Measurements from ENCODE around the gene DCTN1. TPM values are rescaled to one million over a fixed set of nuclear protein-coding genes. Genes with fewer than 3 reads are reported as not detected.

The DCTN1 gene
- total RNA-seq, 1 donor from 2014 or later = 832 TPM

DNA sequence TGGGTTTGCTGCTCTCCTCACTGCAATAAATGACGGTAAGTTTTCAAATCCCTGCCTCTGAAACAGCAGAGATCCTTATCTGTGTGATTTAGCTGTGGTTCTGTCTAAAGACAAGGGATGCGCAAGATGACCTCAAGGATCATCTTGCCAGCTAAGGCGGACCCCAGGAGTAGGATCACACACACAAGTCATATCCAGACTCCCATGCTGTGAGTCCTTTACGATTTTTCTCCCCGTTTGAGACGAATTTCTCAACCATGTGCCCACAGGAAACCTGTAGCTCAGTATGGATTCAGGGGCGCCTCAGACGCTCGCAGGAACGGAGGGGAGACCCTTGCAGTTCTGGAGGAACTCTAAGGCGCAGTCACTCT, 11.1 kb upstream of the DCTN1 start:
- no peak for DNase-seq
- TF ChIP-seq, protein P1, sequence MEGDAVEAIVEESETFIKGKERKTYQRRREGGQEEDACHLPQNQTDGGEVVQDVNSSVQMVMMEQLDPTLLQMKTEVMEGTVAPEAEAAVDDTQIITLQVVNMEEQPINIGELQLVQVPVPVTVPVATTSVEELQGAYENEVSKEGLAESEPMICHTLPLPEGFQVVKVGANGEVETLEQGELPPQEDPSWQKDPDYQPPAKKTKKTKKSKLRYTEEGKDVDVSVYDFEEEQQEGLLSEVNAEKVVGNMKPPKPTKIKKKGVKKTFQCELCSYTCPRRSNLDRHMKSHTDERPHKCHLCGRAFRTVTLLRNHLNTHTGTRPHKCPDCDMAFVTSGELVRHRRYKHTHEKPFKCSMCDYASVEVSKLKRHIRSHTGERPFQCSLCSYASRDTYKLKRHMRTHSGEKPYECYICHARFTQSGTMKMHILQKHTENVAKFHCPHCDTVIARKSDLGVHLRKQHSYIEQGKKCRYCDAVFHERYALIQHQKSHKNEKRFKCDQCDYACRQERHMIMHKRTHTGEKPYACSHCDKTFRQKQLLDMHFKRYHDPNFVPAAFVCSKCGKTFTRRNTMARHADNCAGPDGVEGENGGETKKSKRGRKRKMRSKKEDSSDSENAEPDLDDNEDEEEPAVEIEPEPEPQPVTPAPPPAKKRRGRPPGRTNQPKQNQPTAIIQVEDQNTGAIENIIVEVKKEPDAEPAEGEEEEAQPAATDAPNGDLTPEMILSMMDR (IDR thresholded peaks at IDR 0.05; ENCODE audit: partially characterized antibody, unreplicated experiment) = no peak
- Mint-ChIP-seq H3K9me3 (ENCODE audit: unreplicated experiment) (no peaks in the 10 kb centered on the region), H3K4me1 (ENCODE audit: low read depth, unreplicated experiment) (peaks cover 5% of the 10 kb centered on the region), H3K27me3 (ENCODE audit: unreplicated experiment) (peaks cover 8% of the 10 kb centered on the region), H3K4me3 (ENCODE audit: unreplicated experiment) (no peak overlapping the region), H3K27ac (ENCODE audit: unreplicated experiment) (peak overlapping the region; percentile 94), H3K36me3 (ENCODE audit: unreplicated experiment) (no peaks in the 10 kb centered on the region)

DNA sequence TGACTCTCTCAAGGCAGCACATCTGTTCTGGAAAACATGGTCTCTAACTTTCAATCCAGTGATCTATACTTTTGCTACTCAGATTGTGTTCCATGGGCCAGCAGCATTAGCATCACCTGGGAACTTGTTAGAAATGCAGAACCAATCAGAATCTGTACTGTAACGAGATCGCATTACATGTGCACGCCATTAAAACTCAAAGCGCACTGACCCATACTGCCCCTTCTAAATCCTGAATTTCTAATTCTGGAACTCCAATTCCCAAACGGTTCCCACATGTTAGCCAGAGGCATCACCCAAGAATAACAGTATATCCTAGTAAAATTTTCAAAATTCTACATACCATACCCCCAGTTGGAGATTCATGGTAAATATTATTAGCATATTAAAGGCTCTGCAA, 10.5 kb upstream of the DCTN1 start:
- H3K4me3 Mint-ChIP-seq (ENCODE audit: unreplicated experiment) = no peak overlapping the region
- peaks cover 8% of the 10 kb centered on the region for H3K27me3 Mint-ChIP-seq (ENCODE audit: unreplicated experiment)
- TF ChIP-seq, protein P1 (IDR thresholded peaks at IDR 0.05; ENCODE audit: partially characterized antibody, unreplicated experiment) = no peak
- peaks cover 5% of the 10 kb centered on the region for H3K4me1 Mint-ChIP-seq (ENCODE audit: low read depth, unreplicated experiment)
- no peaks in the 10 kb centered on the region for H3K9me3 Mint-ChIP-seq (ENCODE audit: unreplicated experiment)
- H3K27ac Mint-ChIP-seq (ENCODE audit: unreplicated experiment) = peak overlapping the region; percentile 50
- no peak for DNase-seq
- no peaks in the 10 kb centered on the region for H3K36me3 Mint-ChIP-seq (ENCODE audit: unreplicated experiment)

DNA sequence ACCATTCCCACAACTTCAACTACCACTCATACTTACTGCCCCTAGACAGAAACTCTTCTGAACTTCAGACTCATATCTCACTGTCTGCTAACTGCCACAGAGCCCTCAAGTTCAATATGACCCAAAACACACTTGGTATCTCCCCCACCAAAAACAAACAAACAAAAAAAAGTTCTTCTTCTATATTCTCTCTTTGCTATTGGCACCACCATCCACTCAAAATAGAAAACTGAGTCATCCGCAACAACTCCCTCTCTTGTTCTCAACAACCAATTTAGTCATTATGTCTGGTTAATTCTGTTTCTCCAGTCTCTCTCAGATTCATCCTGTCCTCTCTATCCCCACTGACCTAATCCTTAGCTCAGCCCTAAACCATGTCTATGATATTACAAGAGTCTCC, 7.2 kb upstream of the DCTN1 start:
- no peaks in the 10 kb centered on the region for H3K36me3 Mint-ChIP-seq (ENCODE audit: unreplicated experiment)
- TF ChIP-seq, protein P1 (IDR thresholded peaks at IDR 0.05; ENCODE audit: partially characterized antibody, unreplicated experiment) = no peak
- DNase-seq = no peak

DNA sequence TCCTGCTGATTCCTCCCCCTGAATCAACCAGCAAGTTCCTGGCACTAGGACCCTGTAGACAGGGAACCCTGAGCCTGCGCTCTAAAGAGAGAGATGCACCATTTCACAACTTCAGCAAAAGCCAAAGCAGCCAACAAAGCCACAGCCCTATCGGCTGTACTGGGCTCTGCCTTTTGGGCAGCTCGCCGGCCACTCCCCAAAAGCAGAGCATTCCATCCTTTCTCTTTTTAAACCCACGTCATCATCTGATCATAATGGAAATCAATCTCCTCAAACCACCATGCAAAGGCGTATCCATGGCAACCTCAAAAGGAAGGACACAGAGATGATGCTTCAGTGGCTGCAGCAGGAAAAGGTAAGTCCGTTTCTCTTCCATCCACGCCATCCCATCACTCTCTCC, 5.3 kb upstream of the DCTN1 start:
- no peaks in the 10 kb centered on the region for H3K9me3 Mint-ChIP-seq (ENCODE audit: unreplicated experiment)
- no peak overlapping the region for H3K4me3 Mint-ChIP-seq (ENCODE audit: unreplicated experiment)
- TF ChIP-seq, protein P1 (IDR thresholded peaks at IDR 0.05; ENCODE audit: partially characterized antibody, unreplicated experiment) = no peak
- peaks cover 18% of the 10 kb centered on the region for H3K4me1 Mint-ChIP-seq (ENCODE audit: low read depth, unreplicated experiment)
- no peak overlapping the region for H3K27ac Mint-ChIP-seq (ENCODE audit: unreplicated experiment)
- no peaks in the 10 kb centered on the region for H3K36me3 Mint-ChIP-seq (ENCODE audit: unreplicated experiment)
- peaks cover 2% of the 10 kb centered on the region for H3K27me3 Mint-ChIP-seq (ENCODE audit: unreplicated experiment)
- no peak for DNase-seq

More for the DNA sequence above, 7.2 kb upstream of the DCTN1 start:
- Mint-ChIP-seq H3K27ac (ENCODE audit: unreplicated experiment) (no peak overlapping the region), H3K9me3 (ENCODE audit: unreplicated experiment) (no peaks in the 10 kb centered on the region), H3K4me1 (ENCODE audit: low read depth, unreplicated experiment) (peaks cover 15% of the 10 kb centered on the region), H3K4me3 (ENCODE audit: unreplicated experiment) (no peak overlapping the region), H3K27me3 (ENCODE audit: unreplicated experiment) (peaks cover 4% of the 10 kb centered on the region)

DNA sequence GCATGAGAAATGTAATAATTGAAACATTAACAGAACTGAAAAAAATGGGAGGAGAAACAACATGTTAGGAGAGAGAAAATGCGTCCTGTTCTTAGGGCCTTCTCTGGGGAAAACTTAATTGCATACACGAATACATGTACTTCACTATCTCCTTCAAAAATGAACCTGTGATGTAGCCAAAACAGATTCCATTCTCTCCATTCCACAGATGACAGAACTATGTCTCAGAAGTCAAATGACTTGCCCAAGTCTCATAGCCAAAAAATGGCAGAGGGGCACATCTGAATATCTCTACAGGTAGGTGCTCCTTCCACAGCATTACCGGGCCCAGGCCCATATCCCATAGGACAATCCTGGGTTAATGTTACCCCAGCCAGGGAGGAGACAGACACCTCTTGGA, 3.9 kb upstream of the DCTN1 start:
- peaks cover 24% of the 10 kb centered on the region for H3K4me1 Mint-ChIP-seq (ENCODE audit: low read depth, unreplicated experiment)
- H3K9me3 Mint-ChIP-seq (ENCODE audit: unreplicated experiment) = no peaks in the 10 kb centered on the region
- no peak overlapping the region for H3K27ac Mint-ChIP-seq (ENCODE audit: unreplicated experiment)
- H3K27me3 Mint-ChIP-seq (ENCODE audit: unreplicated experiment) = peaks cover 2% of the 10 kb centered on the region
- DNase-seq = no peak
- TF ChIP-seq, protein P1 (IDR thresholded peaks at IDR 0.05; ENCODE audit: partially characterized antibody, unreplicated experiment) = no peak
- no peak overlapping the region for H3K4me3 Mint-ChIP-seq (ENCODE audit: unreplicated experiment)
- no peaks in the 10 kb centered on the region for H3K36me3 Mint-ChIP-seq (ENCODE audit: unreplicated experiment)

All from glutamatergic neuron (in vitro differentiated cells).